Measurements from ENCODE around the gene WDR64. TPM values are rescaled to one million over a fixed set of nuclear protein-coding genes. Genes with fewer than 3 reads are reported as not detected.
"Not testable (repeated sequence)": the region's sequence is repeated elsewhere in the genome, so short reads cannot be mapped to it uniquely, and the experiment has no call there.

WDR64 gene
- total and polyA plus RNA-seq, 2 of the 4 experiments (the other 2 are of a cell fraction) = not detected

DNA sequence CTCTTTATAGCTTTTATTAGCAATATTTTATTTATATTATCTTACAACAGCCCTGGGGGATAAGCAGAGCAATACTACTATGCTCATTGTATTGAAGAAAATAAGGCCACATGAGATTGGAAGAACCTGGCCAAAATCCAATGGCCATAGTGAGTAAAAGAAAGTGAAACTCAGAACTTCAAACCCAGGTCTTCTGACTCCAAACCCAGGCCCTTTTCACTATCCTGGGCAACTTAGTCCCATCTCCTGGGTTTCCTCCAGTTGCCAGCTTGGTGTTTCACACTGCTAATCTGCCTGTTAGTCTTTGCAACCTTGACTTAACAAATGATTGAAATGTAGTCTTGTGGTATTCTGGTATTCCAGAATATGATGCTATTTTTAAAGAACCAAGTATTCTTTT, 173.5 kb downstream of the WDR64 start:
- dilution Hi-C loops (cut with HindIII; ENCODE audit: low sequenced_read_pairs, unreplicated experiment) = no loop called here
- H3K4me3 ChIP-seq (ENCODE audit: insufficient read depth, low read depth, low read length) = no peak overlapping the region
- no peak overlapping the region for H3K27ac ChIP-seq (ENCODE audit: insufficient read depth, low read length)
- TF ChIP-seq MXI1 (IDR thresholded peaks at IDR 0.05; ENCODE audit: borderline replicate concordance, low read depth, low read length) (no peak), CEBPB (IDR thresholded peaks at IDR 0.05; ENCODE audit: low read depth, low read length) (no peak), RCOR1 (IDR thresholded peaks at IDR 0.05; ENCODE audit: insufficient replicate concordance, low read length) (no peak)
- no peaks in the 10 kb centered on the region for H3K27me3 ChIP-seq (ENCODE audit: control insufficient read depth, insufficient read depth, low read length)
- H3K4ac ChIP-seq (ENCODE audit: low read depth, low read length) = peak overlapping the region; percentile 72; the same call in 1 of the 2 replicates
- intact Hi-C loops (cut with micrococcal nuclease) = no loop called here
- H3K4me1 ChIP-seq (ENCODE audit: control insufficient read depth, insufficient read depth, low read length) = peaks cover 10% of the 10 kb centered on the region
- H3K36me3 ChIP-seq (ENCODE audit: control insufficient read depth, insufficient read depth, low read length) = no peaks in the 10 kb centered on the region
- BruUV-seq (replicated peaks) = no TSS peak
- H3K79me1 ChIP-seq (ENCODE audit: low read depth in 1 of 2, low read length in 2 of 2) = no peaks in the 10 kb centered on the region
- H3K9me3 ChIP-seq (ENCODE audit: control insufficient read depth, insufficient read depth, low read length) = no peaks in the 10 kb centered on the region
- no peak overlapping the region for H2BK5ac ChIP-seq (ENCODE audit: low read depth, low read length, poor library complexity, severe bottlenecking)
- H2BK120ac ChIP-seq (ENCODE audit: low read depth, low read length) = peak overlapping the region; percentile 79
- no peak for ATAC-seq (ENCODE audit: low read depth)
- in situ Hi-C loops (cut with MboI; ENCODE audit: low sequenced_read_pairs) = no loop called here
- H3K23ac ChIP-seq (ENCODE audit: low read depth, low read length) = no peak overlapping the region
- H4K8ac ChIP-seq (ENCODE audit: low read depth in 2 of 2, low read length in 2 of 2) = peak overlapping the region in 1 of 2 experiments; percentile 84; a peak in 2 of 4 replicates
- ChIA-PET CTCF (interaction anchor here (0.8 to 1.5 kb wide), 3 partner anchors 9 to 214 kb away, joined by 3 to 5 read pairs (median 4); no protein-coding TSS in a partner anchor), POLR2A (ENCODE audit: unreplicated experiment) (no interaction called here)
- peak overlapping the region; percentile 81 for H3K4me2 ChIP-seq (ENCODE audit: low read depth, low read length)
- no peak overlapping the region for H2AK9ac ChIP-seq (replicated peaks; ENCODE audit: low read depth, low read length, poor library complexity)
- H4K91ac ChIP-seq (ENCODE audit: insufficient read depth, low read depth, low read length) = peak overlapping the region; percentile 79; the same call in 1 of the 2 replicates
- H2AK5ac ChIP-seq (ENCODE audit: low read depth, low read length) = no peak overlapping the region
- peak; percentile 52 for DNase-seq
- peak overlapping the region; percentile 82; the same call in 1 of the 2 replicates for H2BK20ac ChIP-seq (ENCODE audit: low read depth, low read length)
- 0 out of 2 replicates have a peak, but pooled peaks cover 5% of the 10 kb centered on the region for H3K9me1 ChIP-seq (ENCODE audit: insufficient read depth, low read length)
- H4K5ac ChIP-seq (ENCODE audit: low read depth, low read length) = peak overlapping the region; percentile 95
- H4K20me1 ChIP-seq (ENCODE audit: insufficient read depth, low read length) = no peaks in the 10 kb centered on the region
- peak overlapping the region; percentile 77; the same call in 1 of the 3 replicates for H2BK15ac ChIP-seq (ENCODE audit: low read depth, low read length)
- H3K14ac ChIP-seq (replicated peaks; ENCODE audit: low read depth, low read length) = no peak overlapping the region; the same call in 1 of the 2 replicates
- H3K9ac ChIP-seq (ENCODE audit: low read depth, low read length) = no peak overlapping the region
- no peak overlapping the region for H3K56ac ChIP-seq (ENCODE audit: extremely low read depth, insufficient read depth, low read length)
- H3K18ac ChIP-seq (ENCODE audit: low read depth, low read length) = peak overlapping the region; percentile 92
- H2AFZ ChIP-seq (replicated peaks; ENCODE audit: low read length, poor library complexity) = no peak overlapping the region

DNA sequence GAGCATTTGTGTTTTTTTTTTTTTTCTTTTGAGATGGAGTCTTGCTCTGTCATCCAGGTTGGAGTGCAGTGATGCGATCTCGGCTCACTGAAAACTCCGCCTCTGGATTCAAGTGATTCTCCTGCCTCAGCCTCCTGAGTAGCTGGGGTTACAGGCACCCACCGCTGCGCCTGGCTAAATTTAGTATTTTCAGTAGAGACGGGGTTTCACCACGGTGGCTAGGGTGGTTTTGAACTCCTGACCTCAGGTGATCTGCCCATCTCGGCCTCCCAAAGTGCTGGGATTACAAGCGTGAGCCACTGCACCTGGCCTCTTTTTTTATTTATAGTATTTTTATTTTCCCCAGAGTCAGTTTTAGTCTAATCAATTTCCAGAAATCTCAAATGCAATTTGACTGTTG, 174.5 kb downstream of the WDR64 start:
- H3K18ac ChIP-seq (ENCODE audit: low read depth, low read length); H2AK9ac ChIP-seq (replicated peaks; ENCODE audit: low read depth, low read length, poor library complexity); H4K5ac ChIP-seq (ENCODE audit: low read depth, low read length); H3K9me1 ChIP-seq (ENCODE audit: insufficient read depth, low read length); H2BK20ac ChIP-seq (ENCODE audit: low read depth, low read length); CTCF ChIA-PET; H4K91ac ChIP-seq (ENCODE audit: insufficient read depth, low read depth, low read length); POLR2A ChIA-PET (ENCODE audit: unreplicated experiment); H2AFZ ChIP-seq (replicated peaks; ENCODE audit: low read length, poor library complexity); H4K8ac ChIP-seq (ENCODE audit: low read depth in 2 of 2, low read length in 2 of 2); H3K23ac ChIP-seq (ENCODE audit: low read depth, low read length); H2BK15ac ChIP-seq (ENCODE audit: low read depth, low read length); DNase-seq; dilution Hi-C loops (cut with HindIII; ENCODE audit: low sequenced_read_pairs, unreplicated experiment); BruUV-seq (replicated peaks); H3K36me3 ChIP-seq (ENCODE audit: control insufficient read depth, insufficient read depth, low read length); H4K20me1 ChIP-seq (ENCODE audit: insufficient read depth, low read length); H3K56ac ChIP-seq (ENCODE audit: extremely low read depth, insufficient read depth, low read length); intact Hi-C loops (cut with micrococcal nuclease); H3K14ac ChIP-seq (replicated peaks; ENCODE audit: low read depth, low read length); H2BK5ac ChIP-seq (ENCODE audit: low read depth, low read length, poor library complexity, severe bottlenecking); H3K9me3 ChIP-seq (ENCODE audit: control insufficient read depth, insufficient read depth, low read length); H3K27ac ChIP-seq (ENCODE audit: insufficient read depth, low read length); H3K79me1 ChIP-seq (ENCODE audit: low read depth in 1 of 2, low read length in 2 of 2); ATAC-seq (ENCODE audit: low read depth); H2BK120ac ChIP-seq (ENCODE audit: low read depth, low read length); H2AK5ac ChIP-seq (ENCODE audit: low read depth, low read length); H3K27me3 ChIP-seq (ENCODE audit: control insufficient read depth, insufficient read depth, low read length); H3K9ac ChIP-seq (ENCODE audit: low read depth, low read length); in situ Hi-C loops (cut with MboI; ENCODE audit: low sequenced_read_pairs); H3K4me2 ChIP-seq (ENCODE audit: low read depth, low read length); H3K4me3 ChIP-seq (ENCODE audit: insufficient read depth, low read depth, low read length): not testable (repeated sequence)
- Histone ChIP-seq H3K4me1 (ENCODE audit: control insufficient read depth, insufficient read depth, low read length) (peaks cover 10% of the 10 kb centered on the region), H3K4ac (ENCODE audit: low read depth, low read length) (peak overlapping the region; percentile 15; the same call in 1 of the 2 replicates)
- no CpG with 5 or more reads among the region's 9 CpGs for WGBS, 2 experiments (ENCODE audit: extremely low coverage in 2 of 2, insufficient read length in 1 of 2)
